NB4 (cell line): ENCODE measurements around the gene PRPH2.
A peak's percentile ranks its signal among the peaks of the same experiment; 100 is the strongest.

Source experiments
- DNase-seq: peaks from one replicate; pipeline ENCODE4 v3.0.0; 2010; ENCODE audit warnings: low read depth
- H3K4me3 ChIP-seq: one replicate; pipeline ENCODE4 v1.5.1; 2011; ENCODE audit warnings: mild to moderate bottlenecking, low read depth, low read length, moderate library complexity
- CTCF ChIP-seq: IDR thresholded peaks from one replicate; pipeline ENCODE4 v1.5.1; 2012; ENCODE audit warnings: low read depth, low read length
- MAX ChIP-seq: IDR thresholded peaks from 2 replicates; pipeline ENCODE4 v1.6.1; 2011; ENCODE audit warnings: low read depth, low read length
- MYC ChIP-seq: IDR thresholded peaks from 2 replicates; pipeline ENCODE4 v1.6.1; 2011; ENCODE audit warnings: low read depth, low read length
- POLR2A ChIP-seq: IDR thresholded peaks from 2 replicates; pipeline ENCODE4 v1.6.1; 2011; ENCODE audit warnings: mild to moderate bottlenecking; ENCODE audit not compliant: insufficient read length; ENCODE audit errors: extremely low read depth

The PRPH2 gene

GRCh38 chr6:42727627-42728026 lies 5.2 kb upstream of the PRPH2 start:
- TF ChIP-seq POLR2A: no peak
- no peak for TF ChIP-seq MYC
- no peak for TF ChIP-seq MAX
- no peak for TF ChIP-seq CTCF
- no peak overlapping the region for H3K4me3 ChIP-seq

GRCh38 chr6:42727087-42727611 lies 4.8 kb upstream of the PRPH2 start:
- no peak for TF ChIP-seq MYC
- TF ChIP-seq CTCF: no peak
- TF ChIP-seq MAX: no peak
- no peak for TF ChIP-seq POLR2A
- no peak for DNase-seq

More at GRCh38 chr6:42727627-42728026, 5.2 kb upstream of the PRPH2 start:
- DNase-seq: no peak

GRCh38 chr6:42726485-42727086 lies 4.2 kb upstream of the PRPH2 start:
- peak overlapping the region; percentile 35 for H3K4me3 ChIP-seq
- peak; percentile 43; the same call in 1 of the 2 replicates for TF ChIP-seq MYC
- no peak for TF ChIP-seq POLR2A
- peak; percentile 43 for TF ChIP-seq MAX
- TF ChIP-seq CTCF: peak; percentile 81
- DNase-seq: peak; percentile 95

More at GRCh38 chr6:42727087-42727611, 4.8 kb upstream of the PRPH2 start:
- H3K4me3 ChIP-seq: no peak overlapping the region

GRCh38 chr6:42726026-42726425 lies 3.6 kb upstream of the PRPH2 start:
- TF ChIP-seq MAX (no peak), CTCF (no peak), MYC (no peak), POLR2A (no peak)
- no peak for DNase-seq
- peak overlapping the region; percentile 35 for H3K4me3 ChIP-seq

- no peak for DNase-seq
- TF ChIP-seq CTCF (no peak), POLR2A (no peak), MYC (no peak), MAX (no peak)
- no peak overlapping the region for H3K4me3 ChIP-seq
These were observed 2.4 kb upstream of the PRPH2 start for GRCh38 chr6:42724825-42725224.

GRCh38 chr6:42720739-42721138 lies 1.7 kb downstream of the PRPH2 start:
- TF ChIP-seq CTCF (no peak), MYC (no peak), MAX (no peak), POLR2A (no peak)
- DNase-seq: no peak

More at GRCh38 chr6:42720739-42721138, 1.7 kb downstream of the PRPH2 start:
- no peak overlapping the region for H3K4me3 ChIP-seq
